Endothelial cell of umbilical vein (primary cell): ENCODE results near the gene RASGRP1. TPM values are rescaled to one million over a fixed set of nuclear protein-coding genes. Genes with fewer than 3 reads are reported as not detected.

Source experiments
- BruUV-seq: library from RNA; stranded (reverse); fragments of 400-500 nt; replicated peaks from 2 replicates; lab custom pipeline; 2021; lab: Mats Ljungman, UMichigan
- CTCF ChIA-PET: fragments of 300-600, 350-600 bp; sonication (Branson Sonifier 250); formaldehyde crosslinking; loops from one replicate; lab custom pipeline; 2021; ENCODE audit warnings: antibody characterized with exemption, inconsistent platforms; lab: Charles Lee
- POLR2A ChIA-PET: fragments of 300-600, 350-600 bp; sonication (Branson Sonifier 250); formaldehyde crosslinking; loops from one replicate; lab custom pipeline; 2021; ENCODE audit warnings: antibody characterized with exemption, inconsistent platforms; lab: Charles Lee
- DNase-seq: peaks from one replicate; pipeline ENCODE4 v3.0.0-alpha.2; 2011; ENCODE audit warnings: low read depth, low spot score
- FAIRE-seq: peaks from 2 replicates; lab custom pipeline; 2011; peaks lifted over from hg19 to GRCh38; lab: Jason Lieb, UNC
- H2AFZ ChIP-seq: 2 replicates; pipeline ENCODE4 v1.6.0; 2012; ENCODE audit warnings: low read depth, low read length, control low read depth, inconsistent platforms
- H3K27ac ChIP-seq: 2 replicates; pipeline ENCODE4 v1.5.1; 2011; ENCODE audit warnings: low read depth, mild to moderate bottlenecking, control low read depth, low read length, moderate library complexity; ENCODE audit not compliant: insufficient read depth
- H3K27me3 ChIP-seq, 2 experiments: 2 replicates each; pipeline versions ENCODE4 v1.6.0 to v1.6.1; 2011; ENCODE audit warnings: low read length in 2 of 2, mixed read lengths in 1 of 2; ENCODE audit not compliant: control insufficient read depth in 2 of 2, insufficient read depth in 2 of 2
- H3K36me3 ChIP-seq, 2 experiments: 2 replicates in 1 of 2; 3 replicates in 1 of 2; pipeline ENCODE4 v1.5.1; 2011; ENCODE audit warnings: low read length in 2 of 2, mild to moderate bottlenecking in 1 of 2, moderate library complexity in 1 of 2; ENCODE audit not compliant: control insufficient read depth in 2 of 2, insufficient read depth in 2 of 2; ENCODE audit errors: extremely low read depth in 1 of 2
- H3K4me1 ChIP-seq: 3 replicates; pipeline ENCODE4 v1.5.1; 2011; ENCODE audit warnings: mild to moderate bottlenecking, low read length; ENCODE audit not compliant: control insufficient read depth, insufficient read depth; ENCODE audit errors: extremely low read depth
- H3K4me2 ChIP-seq: 2 replicates; pipeline ENCODE4 v1.6.1; 2011; ENCODE audit warnings: low read length, control low read depth, mixed read lengths; ENCODE audit not compliant: insufficient read depth
- H3K4me3 ChIP-seq, 3 experiments: fragments of 200-600 bp in 1 of 3; sonication (generic), shearing (Covaris generic) in 1 of 3; replicated peaks in 1 of 3; 2 replicates each; pipeline ENCODE4 v1.5.1; 2011 to 2016; ENCODE audit warnings: control low read depth in 3 of 3, low read length in 3 of 3, mild to moderate bottlenecking in 2 of 3, inconsistent platforms in 1 of 3, low read depth in 1 of 3, moderate library complexity in 1 of 3; ENCODE audit not compliant: insufficient read depth in 1 of 3
- H3K79me2 ChIP-seq: 2 replicates; pipeline ENCODE4 v1.6.0; 2012; ENCODE audit warnings: low read length, inconsistent platforms; ENCODE audit not compliant: control insufficient read depth, insufficient read depth
- H3K9ac ChIP-seq: replicated peaks from 2 replicates; pipeline ENCODE3; 2011; ENCODE audit warnings: low read length, control low read depth; ENCODE audit not compliant: insufficient read depth; ENCODE audit errors: extremely low read depth
- H3K9me1 ChIP-seq: replicated peaks from 3 replicates; pipeline ENCODE4 v1.6.0; 2011; ENCODE audit warnings: mild to moderate bottlenecking, low read length; ENCODE audit not compliant: control insufficient read depth, insufficient read depth; ENCODE audit errors: extremely low read depth
- H3K9me3 ChIP-seq: replicated peaks from 2 replicates; pipeline ENCODE4 v1.5.1; 2012; ENCODE audit warnings: low read length, inconsistent platforms; ENCODE audit not compliant: control insufficient read depth, insufficient read depth
- H4K20me1 ChIP-seq: replicated peaks from 2 replicates; pipeline ENCODE3; 2011; ENCODE audit warnings: mild to moderate bottlenecking, low read length; ENCODE audit not compliant: control insufficient read depth, insufficient read depth; ENCODE audit errors: extremely low read depth
- CTCF ChIP-seq, 2 donors: IDR thresholded peaks; 1 replicate in 1 of 2; 2 replicates in 1 of 2; pipeline ENCODE4 v1.5.1; 2011; ENCODE audit warnings: low read length in 2 of 2, mild to moderate bottlenecking in 2 of 2, moderate library complexity in 2 of 2, control low read depth in 1 of 2, inconsistent platforms in 1 of 2, low read depth in 1 of 2; ENCODE audit not compliant: insufficient read depth in 1 of 2; ENCODE audit errors: extremely low read depth in 1 of 2
- EZH2 ChIP-seq: IDR thresholded peaks from 2 replicates; pipeline ENCODE4 v1.6.1; 2012; ENCODE audit warnings: borderline replicate concordance, low read depth, mild to moderate bottlenecking, moderate library complexity, low read length, inconsistent platforms; ENCODE audit not compliant: severe bottlenecking
- FOS ChIP-seq: IDR thresholded peaks from 2 replicates; pipeline ENCODE4 v1.6.1; 2011; ENCODE audit warnings: mild to moderate bottlenecking, low read length, moderate library complexity, borderline replicate concordance; ENCODE audit not compliant: insufficient read depth
- GATA2 ChIP-seq: IDR thresholded peaks from 2 replicates; pipeline ENCODE4 v1.7.0; 2011; ENCODE audit warnings: low read depth, mild to moderate bottlenecking, moderate library complexity, mixed read lengths, low read length; ENCODE audit not compliant: insufficient read length, insufficient read depth
- JUN ChIP-seq: IDR thresholded peaks from 2 replicates; pipeline ENCODE4 v1.6.1; 2011; ENCODE audit warnings: borderline replicate concordance, low read depth; ENCODE audit not compliant: insufficient read length, insufficient read depth
- MAX ChIP-seq: IDR thresholded peaks from 2 replicates; pipeline ENCODE4 v1.6.1; 2011; ENCODE audit not compliant: insufficient read depth, insufficient read length
- MYC ChIP-seq: IDR thresholded peaks from one replicate; pipeline ENCODE4 v1.6.1; 2011; ENCODE audit warnings: mild to moderate bottlenecking, low read depth, low read length
- POLR2A ChIP-seq: IDR thresholded peaks from 2 replicates; pipeline ENCODE4 v1.6.1; 2012; ENCODE audit warnings: low read depth, mild to moderate bottlenecking, control low read depth, low read length
- POLR2AphosphoS5 ChIP-seq: IDR thresholded peaks from 2 replicates; pipeline ENCODE4 v1.6.1; 2012; ENCODE audit warnings: low read depth, mild to moderate bottlenecking, control low read depth, low read length, moderate library complexity; ENCODE audit not compliant: insufficient read depth
- dilution Hi-C: fragments of 300-500 bp; cut with MboI; formaldehyde crosslinking; loops from one replicate; pipeline ENCODE4 v1.15.0; 2019; ENCODE audit warnings: low sequenced_read_pairs; ENCODE audit not compliant: extremely low pct_ligation_motif_present
- intact Hi-C: fragments of 100-400 bp; cut with micrococcal nuclease; formaldehyde crosslinking; loops from one replicate; pipeline ENCODE4 v1.10.0; 2022
- polyA plus RNA-seq, 4 experiments: library from polyadenylated mRNA; depleted of rRNA in 3 of 4; stranded (reverse) in 3 of 4; unstranded in 1 of 4; fragments of >200 nt; gene quantifications; 2 replicates each; pipeline versions ENCODE4 v1.2.1 to v1.2.3, GENCODE V29; 2011 to 2012; ENCODE audit warnings: missing spikeins in 1 of 4
- total RNA-seq: library from RNA; stranded (reverse); gene quantifications from 2 replicates; pipeline ENCODE4 v1.2.3, GENCODE V29; 2021

RASGRP1 gene
- total and polyA plus RNA-seq, 2 donors (not counting 3 experiments of a cell fraction or from before 2014, with no cell fraction given), result 0.15 to 0.38 TPM

- H3K4me2 ChIP-seq, result no peak overlapping the region
- no peak overlapping the region for H3K9ac ChIP-seq
- DNase-seq, result no peak
- no peak overlapping the region for H2AFZ ChIP-seq
- intact Hi-C loops, result no loop called here
- H3K36me3 ChIP-seq, result peaks cover 0 to 3% of the 10 kb centered on the region in 2 experiments
- no peaks in the 10 kb centered on the region for H4K20me1 ChIP-seq
- CTCF ChIA-PET, result interaction anchor here (0.8 to 5.3 kb wide), 8 partner anchors 10 to 229 kb away, joined by 3 to 33 read pairs (median 8); partner anchors contain the start of gene FAM98B
- no peaks in the 10 kb centered on the region for H3K9me3 ChIP-seq
- POLR2A ChIA-PET, result no interaction called here
- dilution Hi-C loops, result no loop called here
- no peaks in the 10 kb centered on the region for H3K4me1 ChIP-seq
- H3K9me1 ChIP-seq, result no peaks in the 10 kb centered on the region
- H3K79me2 ChIP-seq, result no peaks in the 10 kb centered on the region
- no TSS peak for BruUV-seq
- H3K27ac ChIP-seq, result no peak overlapping the region
- FAIRE-seq, result no peak
- no peak overlapping the region for H3K4me3 ChIP-seq
- TF ChIP-seq CTCF (IDR thresholded peaks at IDR 0.05; ENCODE audit: extremely low read depth in 1 of 2, insufficient read depth in 1 of 2, low read depth in 1 of 2, low read length in 2 of 2), result no peak
- TF ChIP-seq MYC, result no peak
- no peak for TF ChIP-seq EZH2
- no peak for TF ChIP-seq POLR2A
- no peak for TF ChIP-seq JUN
- TF ChIP-seq FOS, result no peak
- TF ChIP-seq GATA2, result no peak
- no peak for TF ChIP-seq POLR2AphosphoS5
- no peak for TF ChIP-seq MAX
- no peaks in the 10 kb centered on the region for H3K27me3 ChIP-seq
Observed at GRCh38 chr15:38470816-38471215, 93.8 kb downstream of the RASGRP1 start.
